ENCODE measurements around the gene CYFIP1. TPM values are rescaled to one million over a fixed set of nuclear protein-coding genes. Genes with fewer than 3 reads are reported as not detected.

CYFIP1 gene
- total and polyA plus RNA-seq, 3 donors from 2014 or later, result 50.9 to 112 (median 90.5) TPM

- Histone ChIP-seq H3K36me3 (ENCODE audit: low read depth, missing control alignments) (no peaks in the 10 kb centered on the region), H3K9me3 (no peaks in the 10 kb centered on the region), H3K4me1 (no peaks in the 10 kb centered on the region), H3K27me3 (no peaks in the 10 kb centered on the region), H3K27ac (no peak overlapping the region), H3K4me3 (no peak overlapping the region)
- intact Hi-C loops (cut with DNase I; ENCODE audit: low total_unique reads), result no loop called here
- WGBS, 2 donors, result 94 to 96% methylated on average over 14 of the region's 14 CpGs
- no peak for DNase-seq
- TF ChIP-seq CTCF (IDR thresholded peaks at IDR 0.05), result no peak
- no peak for TF ChIP-seq POLR2A (IDR thresholded peaks at IDR 0.05)
Measured at GRCh38 chr15:22889146-22889818, 90.9 kb downstream of the CYFIP1 start.

GRCh38 chr15:22888120-22888859, 91.9 kb downstream of the CYFIP1 start:
- Histone ChIP-seq H3K36me3 (ENCODE audit: low read depth, missing control alignments) (no peaks in the 10 kb centered on the region), H3K27me3 (no peaks in the 10 kb centered on the region), H3K27ac (no peak overlapping the region), H3K9me3 (no peaks in the 10 kb centered on the region), H3K4me3 (no peak overlapping the region), H3K4me1 (no peaks in the 10 kb centered on the region)
- no peak for TF ChIP-seq POLR2A (IDR thresholded peaks at IDR 0.05)
- no peak for TF ChIP-seq CTCF (IDR thresholded peaks at IDR 0.05)
- intact Hi-C loops (cut with DNase I; ENCODE audit: low total_unique reads), result no loop called here
- no peak for DNase-seq
- WGBS, 2 donors, result 85 to 93% methylated on average over 9 of the region's 9 CpGs

GRCh38 chr15:22887157-22887951, 92.8 kb downstream of the CYFIP1 start:
- no peaks in the 10 kb centered on the region for H3K36me3 ChIP-seq (ENCODE audit: low read depth, missing control alignments)
- H3K27me3 ChIP-seq, result no peaks in the 10 kb centered on the region
- no peak for DNase-seq
- no peaks in the 10 kb centered on the region for H3K9me3 ChIP-seq
- H3K27ac ChIP-seq, result no peak overlapping the region
- 85 to 93% methylated on average over 14 of the region's 14 CpGs for WGBS, 2 donors
- no peak for TF ChIP-seq CTCF (IDR thresholded peaks at IDR 0.05)
- no peak for TF ChIP-seq POLR2A (IDR thresholded peaks at IDR 0.05)
- intact Hi-C loops (cut with DNase I; ENCODE audit: low total_unique reads), result no loop called here
- no peaks in the 10 kb centered on the region for H3K4me1 ChIP-seq
- no peak overlapping the region for H3K4me3 ChIP-seq

- 94 to 95% methylated on average over 6 of the region's 6 CpGs for WGBS, 2 donors
- Histone ChIP-seq H3K27me3 (no peaks in the 10 kb centered on the region), H3K36me3 (ENCODE audit: low read depth, missing control alignments) (no peaks in the 10 kb centered on the region), H3K4me1 (no peaks in the 10 kb centered on the region), H3K9me3 (no peaks in the 10 kb centered on the region), H3K27ac (no peak overlapping the region), H3K4me3 (no peak overlapping the region)
- intact Hi-C loops (cut with DNase I; ENCODE audit: low total_unique reads), result no loop called here
- TF ChIP-seq CTCF (IDR thresholded peaks at IDR 0.05) (no peak), POLR2A (IDR thresholded peaks at IDR 0.05) (no peak)
- no peak for DNase-seq
Measured at GRCh38 chr15:22885120-22885519, 95.0 kb downstream of the CYFIP1 start.

Data from testis (tissue), 3 donors.